ENCODE data around the gene LAMC1.

LAMC1 gene

DNA sequence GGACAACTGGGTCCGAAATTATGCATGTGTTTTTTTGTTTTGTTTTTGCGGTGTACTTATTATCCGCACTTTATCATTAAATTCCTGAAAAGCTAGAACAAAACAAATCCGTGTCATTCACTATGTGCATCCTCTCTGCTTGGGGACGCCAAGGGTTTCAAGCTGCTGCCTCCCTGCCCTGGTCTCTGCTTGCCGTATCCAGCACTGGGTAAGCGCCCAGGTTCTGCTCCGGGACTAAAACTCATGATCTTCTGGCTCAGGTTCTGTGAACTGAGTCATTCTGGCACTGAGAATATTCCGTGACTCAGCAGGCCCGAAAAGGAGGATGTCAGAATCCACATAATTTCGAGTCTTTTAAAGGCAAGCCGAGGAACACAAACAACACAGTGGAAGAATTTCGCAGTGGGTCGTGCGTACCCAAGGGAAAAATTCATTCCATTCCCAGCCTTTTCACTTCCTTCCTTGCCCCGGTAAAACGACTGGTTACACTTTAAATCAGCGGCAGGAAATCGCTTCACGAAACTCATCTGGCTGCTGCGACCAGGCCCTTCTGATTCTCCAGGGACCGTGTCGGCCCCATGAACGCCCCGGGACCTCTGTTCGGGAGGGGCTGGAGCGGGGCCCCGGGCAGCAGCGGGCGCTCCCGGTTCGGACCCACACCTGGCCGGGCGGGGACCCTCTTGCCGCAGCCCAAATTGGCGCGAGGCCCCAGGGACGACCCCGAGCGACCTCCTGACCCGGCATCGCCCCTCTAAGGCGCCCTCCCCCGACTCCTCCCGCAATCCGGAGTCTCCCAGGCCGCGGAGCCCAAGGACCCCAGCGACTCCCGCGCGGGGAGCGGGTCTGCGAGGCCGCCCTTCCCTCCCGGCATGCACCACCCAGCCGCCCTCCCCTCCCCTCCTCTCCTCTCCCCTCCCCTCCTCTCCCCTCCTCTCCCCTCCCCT, 746 bp upstream of the LAMC1 start (continued):
- peak; percentile 57 for TF ChIP-seq ZNF660 (tag by site-specific recombination; IDR thresholded peaks at IDR 0.05)
- TF ChIP-seq SCRT1 (tag by site-specific recombination; IDR thresholded peaks at IDR 0.05; ENCODE audit: borderline replicate concordance): no peak
- TF ChIP-seq ZNF112 (tag by site-specific recombination; IDR thresholded peaks at IDR 0.05): no peak
- no peak for TF ChIP-seq ZNF311 (tag by site-specific recombination; IDR thresholded peaks at IDR 0.05; ENCODE audit: borderline replicate concordance)
- TF ChIP-seq YY2 (tag by site-specific recombination; IDR thresholded peaks at IDR 0.05): no peak
- no peak for TF ChIP-seq ZNF768 (tag by site-specific recombination; IDR thresholded peaks at IDR 0.05)
- TF ChIP-seq ZIC2 (tag by site-specific recombination; IDR thresholded peaks at IDR 0.05): peak; percentile 57
- no peak for TF ChIP-seq REPIN1 (tag by site-specific recombination; IDR thresholded peaks at IDR 0.05; ENCODE audit: low read depth)
- 0 out of 2 replicates have a peak, but pooled peaks have one; percentile 31 for TF ChIP-seq ZSCAN16 (tag by site-specific recombination; IDR thresholded peaks at IDR 0.05)
- peak; percentile 39 for TF ChIP-seq ZNF184 (tag by site-specific recombination; IDR thresholded peaks at IDR 0.05)
- peak; percentile 82 for TF ChIP-seq ZNF629 (tag by site-specific recombination; IDR thresholded peaks at IDR 0.05)
- TF ChIP-seq ZNF48 (tag by site-specific recombination; IDR thresholded peaks at IDR 0.05): no peak
- peak; percentile 72 for TF ChIP-seq SP7 (tag by site-specific recombination; IDR thresholded peaks at IDR 0.05)
- TF ChIP-seq, protein P1, sequence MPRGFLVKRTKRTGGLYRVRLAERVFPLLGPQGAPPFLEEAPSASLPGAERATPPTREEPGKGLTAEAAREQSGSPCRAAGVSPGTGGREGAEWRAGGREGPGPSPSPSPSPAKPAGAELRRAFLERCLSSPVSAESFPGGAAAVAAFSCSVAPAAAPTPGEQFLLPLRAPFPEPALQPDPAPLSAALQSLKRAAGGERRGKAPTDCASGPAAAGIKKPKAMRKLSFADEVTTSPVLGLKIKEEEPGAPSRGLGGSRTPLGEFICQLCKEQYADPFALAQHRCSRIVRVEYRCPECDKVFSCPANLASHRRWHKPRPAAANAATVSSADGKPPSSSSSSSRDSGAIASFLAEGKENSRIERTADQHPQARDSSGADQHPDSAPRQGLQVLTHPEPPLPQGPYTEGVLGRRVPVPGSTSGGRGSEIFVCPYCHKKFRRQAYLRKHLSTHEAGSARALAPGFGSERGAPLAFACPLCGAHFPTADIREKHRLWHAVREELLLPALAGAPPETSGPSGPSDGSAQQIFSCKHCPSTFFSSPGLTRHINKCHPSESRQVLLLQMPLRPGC (tag by site-specific recombination; IDR thresholded peaks at IDR 0.05): peak; percentile 90
- no peak for TF ChIP-seq ZNF560 (tag by site-specific recombination; IDR thresholded peaks at IDR 0.05; ENCODE audit: borderline replicate concordance)
- TF ChIP-seq ZNF654 (tag by site-specific recombination; IDR thresholded peaks at IDR 0.05; ENCODE audit: low read depth): no peak
- TF ChIP-seq, protein P2, sequence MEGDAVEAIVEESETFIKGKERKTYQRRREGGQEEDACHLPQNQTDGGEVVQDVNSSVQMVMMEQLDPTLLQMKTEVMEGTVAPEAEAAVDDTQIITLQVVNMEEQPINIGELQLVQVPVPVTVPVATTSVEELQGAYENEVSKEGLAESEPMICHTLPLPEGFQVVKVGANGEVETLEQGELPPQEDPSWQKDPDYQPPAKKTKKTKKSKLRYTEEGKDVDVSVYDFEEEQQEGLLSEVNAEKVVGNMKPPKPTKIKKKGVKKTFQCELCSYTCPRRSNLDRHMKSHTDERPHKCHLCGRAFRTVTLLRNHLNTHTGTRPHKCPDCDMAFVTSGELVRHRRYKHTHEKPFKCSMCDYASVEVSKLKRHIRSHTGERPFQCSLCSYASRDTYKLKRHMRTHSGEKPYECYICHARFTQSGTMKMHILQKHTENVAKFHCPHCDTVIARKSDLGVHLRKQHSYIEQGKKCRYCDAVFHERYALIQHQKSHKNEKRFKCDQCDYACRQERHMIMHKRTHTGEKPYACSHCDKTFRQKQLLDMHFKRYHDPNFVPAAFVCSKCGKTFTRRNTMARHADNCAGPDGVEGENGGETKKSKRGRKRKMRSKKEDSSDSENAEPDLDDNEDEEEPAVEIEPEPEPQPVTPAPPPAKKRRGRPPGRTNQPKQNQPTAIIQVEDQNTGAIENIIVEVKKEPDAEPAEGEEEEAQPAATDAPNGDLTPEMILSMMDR (tag by site-specific recombination; IDR thresholded peaks at IDR 0.05): peak; percentile 57
- TF ChIP-seq ZNF776 (tag by site-specific recombination; IDR thresholded peaks at IDR 0.05; ENCODE audit: borderline replicate concordance): no peak
- no peak for TF ChIP-seq SETDB1 (IDR thresholded peaks at IDR 0.05; ENCODE audit: insufficient read length, low read length)
- no peak for TF ChIP-seq ZNF670 (tag by site-specific recombination; IDR thresholded peaks at IDR 0.05; ENCODE audit: low read depth)
- peak; percentile 96 for TF ChIP-seq ZBTB17 (tag by site-specific recombination; IDR thresholded peaks at IDR 0.05)
- no peak for TF ChIP-seq ZFP3 (tag by site-specific recombination; IDR thresholded peaks at IDR 0.05; ENCODE audit: low read depth)
- TF ChIP-seq MYNN (tag by site-specific recombination; IDR thresholded peaks at IDR 0.05; ENCODE audit: borderline replicate concordance): no peak
- no peak for TF ChIP-seq ZSCAN23 (tag by site-specific recombination; IDR thresholded peaks at IDR 0.05)
- TF ChIP-seq KLF1 (tag by site-specific recombination; IDR thresholded peaks at IDR 0.05): peak; percentile 47
- no peak for TF ChIP-seq ZNF350 (tag by site-specific recombination; IDR thresholded peaks at IDR 0.05)
- TF ChIP-seq, protein P3, sequence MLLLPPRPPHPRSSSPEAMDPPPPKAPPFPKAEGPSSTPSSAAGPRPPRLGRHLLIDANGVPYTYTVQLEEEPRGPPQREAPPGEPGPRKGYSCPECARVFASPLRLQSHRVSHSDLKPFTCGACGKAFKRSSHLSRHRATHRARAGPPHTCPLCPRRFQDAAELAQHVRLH (tag by site-specific recombination; IDR thresholded peaks at IDR 0.05): no peak
- TF ChIP-seq, protein P4, sequence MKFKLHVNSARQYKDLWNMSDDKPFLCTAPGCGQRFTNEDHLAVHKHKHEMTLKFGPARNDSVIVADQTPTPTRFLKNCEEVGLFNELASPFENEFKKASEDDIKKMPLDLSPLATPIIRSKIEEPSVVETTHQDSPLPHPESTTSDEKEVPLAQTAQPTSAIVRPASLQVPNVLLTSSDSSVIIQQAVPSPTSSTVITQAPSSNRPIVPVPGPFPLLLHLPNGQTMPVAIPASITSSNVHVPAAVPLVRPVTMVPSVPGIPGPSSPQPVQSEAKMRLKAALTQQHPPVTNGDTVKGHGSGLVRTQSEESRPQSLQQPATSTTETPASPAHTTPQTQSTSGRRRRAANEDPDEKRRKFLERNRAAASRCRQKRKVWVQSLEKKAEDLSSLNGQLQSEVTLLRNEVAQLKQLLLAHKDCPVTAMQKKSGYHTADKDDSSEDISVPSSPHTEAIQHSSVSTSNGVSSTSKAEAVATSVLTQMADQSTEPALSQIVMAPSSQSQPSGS (tag by site-specific recombination; IDR thresholded peaks at IDR 0.05; ENCODE audit: low read depth): no peak
- TF ChIP-seq GFI1B (tag by site-specific recombination; IDR thresholded peaks at IDR 0.05): no peak
- TF ChIP-seq ZBTB8A (tag by site-specific recombination; IDR thresholded peaks at IDR 0.05): peak; percentile 81
- no peak; the same call in 1 of the 2 replicates for TF ChIP-seq ZSCAN30 (tag by site-specific recombination; IDR thresholded peaks at IDR 0.05)
- TF ChIP-seq YY1 (tag by site-specific recombination; IDR thresholded peaks at IDR 0.05): peak; percentile 48; the same call in 1 of the 2 replicates
- TF ChIP-seq, protein P5, sequence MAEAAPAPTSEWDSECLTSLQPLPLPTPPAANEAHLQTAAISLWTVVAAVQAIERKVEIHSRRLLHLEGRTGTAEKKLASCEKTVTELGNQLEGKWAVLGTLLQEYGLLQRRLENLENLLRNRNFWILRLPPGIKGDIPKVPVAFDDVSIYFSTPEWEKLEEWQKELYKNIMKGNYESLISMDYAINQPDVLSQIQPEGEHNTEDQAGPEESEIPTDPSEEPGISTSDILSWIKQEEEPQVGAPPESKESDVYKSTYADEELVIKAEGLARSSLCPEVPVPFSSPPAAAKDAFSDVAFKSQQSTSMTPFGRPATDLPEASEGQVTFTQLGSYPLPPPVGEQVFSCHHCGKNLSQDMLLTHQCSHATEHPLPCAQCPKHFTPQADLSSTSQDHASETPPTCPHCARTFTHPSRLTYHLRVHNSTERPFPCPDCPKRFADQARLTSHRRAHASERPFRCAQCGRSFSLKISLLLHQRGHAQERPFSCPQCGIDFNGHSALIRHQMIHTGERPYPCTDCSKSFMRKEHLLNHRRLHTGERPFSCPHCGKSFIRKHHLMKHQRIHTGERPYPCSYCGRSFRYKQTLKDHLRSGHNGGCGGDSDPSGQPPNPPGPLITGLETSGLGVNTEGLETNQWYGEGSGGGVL (tag by site-specific recombination; IDR thresholded peaks at IDR 0.05): peak; percentile 92

All from HEK293 (cell line).